B cell (primary cell): Measurements from ENCODE around the gene TNIK. TPM values are rescaled to one million over a fixed set of nuclear protein-coding genes. Genes with fewer than 3 reads are reported as not detected.

ENCODE experiments used
- ATAC-seq: fragments of 200-7000 bp; cut with Tn5 transposase; one replicate; pipeline ENCODE4 v1.10.0; 2021; ENCODE audit warnings: low read depth, mild to moderate bottlenecking, moderate number of reproducible peaks, moderate library complexity
- CTCF ChIA-PET: fragments of 350-600 bp; sonication (Branson Sonifier 250); formaldehyde crosslinking; loops from one replicate; lab custom pipeline; 2021; ENCODE audit warnings: antibody characterized with exemption, inconsistent platforms; lab: Charles Lee
- POLR2A ChIA-PET: fragments of 350-600 bp; sonication (Branson Sonifier 250); formaldehyde crosslinking; loops from one replicate; lab custom pipeline; 2021; ENCODE audit warnings: antibody characterized with exemption; lab: Charles Lee
- DNase-seq: peaks from one replicate; pipeline ENCODE4 v3.0.0; 2013
- H2AFZ ChIP-seq: 2 replicates; pipeline ENCODE4 v1.6.1; 2012; ENCODE audit warnings: mild to moderate bottlenecking, low read depth, low read length; ENCODE audit not compliant: insufficient read depth, poor library complexity, severe bottlenecking
- H3K27ac ChIP-seq, 2 donors: 1 replicate in 1 of 2; 2 replicates in 1 of 2; pipeline ENCODE4 v1.5.1; 2012 to 2013; ENCODE audit warnings: low read length in 2 of 2, mild to moderate bottlenecking in 2 of 2, moderate library complexity in 1 of 2
- H3K27me3 ChIP-seq, 4 experiments: fragments of 200-600 bp in 1 of 4; sonication (generic) in 1 of 4; replicated peaks in 1 of 4; 1 replicate in 2 of 4; 2 replicates in 2 of 4; pipeline versions ENCODE4 v1.6.1 to v1.7.0; 2013 to 2016; ENCODE audit warnings: low read length in 3 of 4, mild to moderate bottlenecking in 2 of 4, mixed read lengths in 1 of 4, moderate library complexity in 1 of 4; ENCODE audit not compliant: insufficient read depth in 4 of 4, control insufficient read depth in 3 of 4; ENCODE audit errors: control extremely low read depth in 1 of 4
- H3K36me3 ChIP-seq, 2 experiments: replicated peaks in 1 of 2; 1 replicate in 1 of 2; 2 replicates in 1 of 2; pipeline versions ENCODE4 v1.6.1 to v1.7.1; 2013; ENCODE audit warnings: low read length in 1 of 2; ENCODE audit not compliant: insufficient read depth in 2 of 2, control insufficient read depth in 1 of 2; ENCODE audit errors: control extremely low read depth in 1 of 2, extremely low read depth in 1 of 2
- H3K4me1 ChIP-seq, 2 donors: fragments of 200-600 bp in 1 of 2; sonication (generic) in 1 of 2; 1 replicate in 1 of 2; 2 replicates in 1 of 2; pipeline versions ENCODE4 v1.5.1 to v1.6.1; 2013 to 2017; ENCODE audit warnings: low read length in 2 of 2; ENCODE audit not compliant: control insufficient read depth in 2 of 2, insufficient read depth in 2 of 2
- H3K4me2 ChIP-seq: replicated peaks from 2 replicates; pipeline ENCODE3; 2012; ENCODE audit warnings: mild to moderate bottlenecking, low read depth, low read length; ENCODE audit not compliant: poor library complexity, severe bottlenecking
- H3K4me3 ChIP-seq, 5 experiments: fragments of 200-600 bp in 1 of 5; sonication (generic) in 1 of 5; 1 replicate in 3 of 5; 2 replicates in 2 of 5; pipeline versions ENCODE4 v1.5.1 to v1.7.0; 2011 to 2016; ENCODE audit warnings: low read length in 4 of 5, mild to moderate bottlenecking in 4 of 5, low read depth in 2 of 5, control low read depth in 1 of 5, moderate library complexity in 1 of 5; ENCODE audit not compliant: insufficient read depth in 1 of 5; ENCODE audit errors: control extremely low read depth in 1 of 5, extremely low read depth in 1 of 5
- H3K79me2 ChIP-seq: fragments of 200-600 bp; sonication (generic); one replicate; pipeline ENCODE4 v1.6.0; 2016; ENCODE audit warnings: low read length; ENCODE audit not compliant: control insufficient read depth, insufficient read depth
- H3K9ac ChIP-seq: fragments of 200-600 bp; sonication (generic); 2 replicates; pipeline ENCODE4 v1.6.1; 2017; ENCODE audit warnings: mild to moderate bottlenecking, low read length, moderate library complexity
- H3K9me3 ChIP-seq, 3 donors: one replicate each; pipeline versions ENCODE4 v1.6.1 to v1.7.1; 2013; ENCODE audit warnings: low read length in 2 of 3; ENCODE audit not compliant: control insufficient read depth in 2 of 3, insufficient read depth in 1 of 3; ENCODE audit errors: control extremely low read depth in 1 of 3
- H4K20me1 ChIP-seq: 2 replicates; pipeline ENCODE4 v1.6.0; 2012; ENCODE audit warnings: mild to moderate bottlenecking, low read length; ENCODE audit not compliant: insufficient read depth, control insufficient read depth, poor library complexity, severe bottlenecking
- H3K27ac Mint-ChIP-seq: one replicate; pipeline ENCODE4 v1.8.0; 2021; ENCODE audit warnings: mixed read lengths
- H3K27me3 Mint-ChIP-seq: one replicate; pipeline ENCODE4 v1.8.0; 2021; ENCODE audit warnings: mixed read lengths
- H3K4me1 Mint-ChIP-seq: one replicate; pipeline ENCODE4 v1.8.0; 2021; ENCODE audit warnings: mixed read lengths
- H3K4me3 Mint-ChIP-seq: one replicate; pipeline ENCODE4 v1.8.0; 2021; ENCODE audit warnings: mixed read lengths
- H3K9me3 Mint-ChIP-seq: one replicate; pipeline ENCODE4 v1.8.0; 2022; ENCODE audit warnings: mixed read lengths; ENCODE audit not compliant: insufficient read depth
- CTCF ChIP-seq: fragments of 200-600 bp; IDR thresholded peaks from one replicate; pipeline ENCODE4 v1.8.0; 2022; ENCODE audit warnings: antibody characterized with exemption, mild to moderate bottlenecking
- EZH2 ChIP-seq: IDR thresholded peaks from 2 replicates; pipeline ENCODE4 v1.6.1; 2012; ENCODE audit warnings: borderline replicate concordance, low read depth, mild to moderate bottlenecking, moderate library complexity, low read length; ENCODE audit not compliant: insufficient read depth, poor library complexity, severe bottlenecking
- WGBS: methylation state at CpG from one replicate; pipeline ENCODE4 v1.1.5; 2013; ENCODE audit warnings: missing lambda C conversion rate; ENCODE audit not compliant: insufficient coverage; 5-methylcytosine and 5-hydroxymethylcytosine counted together
- intact Hi-C: fragments of 100-400 bp; cut with micrococcal nuclease; formaldehyde crosslinking; loops from one replicate; pipeline ENCODE4 v1.10.0; 2022
- polyA plus RNA-seq: library from polyadenylated mRNA; depleted of rRNA; stranded (reverse); fragments of >200 nt; gene quantifications from 2 replicates; pipeline ENCODE4 v1.2.3, GENCODE V29; 2012
- total RNA-seq, 2 donors: library from RNA; stranded (reverse); fragments of 120-200 nt in 1 of 2; gene quantifications; 1 replicate in 1 of 2; 2 replicates in 1 of 2; pipeline versions ENCODE4 v1.2.3 to v1.2.4, GENCODE V29; 2013 to 2022

TNIK gene
- total and polyA plus RNA-seq, 2 donors (not counting 1 experiment from before 2014, with no cell fraction given): 0.66 to 7.7 TPM

GRCh38 chr3:171326717-171327440 lies 133.3 kb downstream of the TNIK start:
- H2AFZ ChIP-seq: no peak overlapping the region
- no peak overlapping the region for H3K9ac ChIP-seq
- ChIA-PET CTCF (no interaction called here), POLR2A (no interaction called here)
- TF ChIP-seq EZH2 (no peak), CTCF (no peak)
- H3K27ac Mint-ChIP-seq: no peak overlapping the region
- intact Hi-C loops: no loop called here
- H4K20me1 ChIP-seq: no peaks in the 10 kb centered on the region
- no peak overlapping the region for H3K4me3 ChIP-seq
- no peak overlapping the region for H3K4me2 ChIP-seq
- H3K4me3 Mint-ChIP-seq: no peak overlapping the region
- H3K4me1 Mint-ChIP-seq: peaks cover 6% of the 10 kb centered on the region
- ATAC-seq (no peak), DNase-seq (no peak)
- no peaks in the 10 kb centered on the region for H3K27me3 ChIP-seq
- WGBS: 83% methylated on average over 1 of the region's 1 CpG
- no peak overlapping the region for H3K27ac ChIP-seq
- H3K79me2 ChIP-seq: no peaks in the 10 kb centered on the region
- no peaks in the 10 kb centered on the region for H3K36me3 ChIP-seq
- peaks cover 0 to 3% of the 10 kb centered on the region in 2 donors for H3K4me1 ChIP-seq
- H3K27me3 Mint-ChIP-seq: no peaks in the 10 kb centered on the region
- no peaks in the 10 kb centered on the region for H3K9me3 ChIP-seq
- H3K9me3 Mint-ChIP-seq: no peaks in the 10 kb centered on the region

GRCh38 chr3:171323938-171324536 lies 136.2 kb downstream of the TNIK start:
- no peak overlapping the region for H3K27ac ChIP-seq
- peaks cover 6% of the 10 kb centered on the region for H3K4me1 Mint-ChIP-seq

More at GRCh38 chr3:171323938-171324536, 136.2 kb downstream of the TNIK start:
- no peaks in the 10 kb centered on the region for H3K27me3 Mint-ChIP-seq
- no peaks in the 10 kb centered on the region for H3K9me3 ChIP-seq
- TF ChIP-seq CTCF: no peak
- TF ChIP-seq EZH2: no peak
- H3K4me3 Mint-ChIP-seq: no peak overlapping the region
- WGBS: 90% methylated on average over 2 of the region's 3 CpGs
- no peaks in the 10 kb centered on the region for H4K20me1 ChIP-seq
- no peak overlapping the region for H3K27ac Mint-ChIP-seq
- no peak overlapping the region for H2AFZ ChIP-seq
- H3K4me1 ChIP-seq: peaks cover 0 to 3% of the 10 kb centered on the region in 2 donors
- no peaks in the 10 kb centered on the region for H3K27me3 ChIP-seq
- ChIA-PET CTCF (no interaction called here), POLR2A (no interaction called here)
- H3K9me3 Mint-ChIP-seq: no peaks in the 10 kb centered on the region
- DNase-seq: no peak
- no peak for ATAC-seq
- no peak overlapping the region for H3K9ac ChIP-seq
- intact Hi-C loops: no loop called here
- no peaks in the 10 kb centered on the region for H3K79me2 ChIP-seq
- H3K4me3 ChIP-seq: no peak overlapping the region
- no peaks in the 10 kb centered on the region for H3K36me3 ChIP-seq
- H3K4me2 ChIP-seq: no peak overlapping the region
